ENCODE data around the gene DLGAP1.

DLGAP1 gene

GRCh38 chr18:4144201-4144600, 310.9 kb downstream of the DLGAP1 start:
- Mint-ChIP-seq H3K27ac (no peak overlapping the region), H3K4me3 (no peak overlapping the region), H3K27me3 (ENCODE audit: low read depth, poor library complexity) (no peaks in the 10 kb centered on the region), H3K4me1 (no peaks in the 10 kb centered on the region), H3K36me3 (ENCODE audit: low read depth) (peaks cover 5% of the 10 kb centered on the region), H3K9me3 (peaks cover 6% of the 10 kb centered on the region)
- no peak for TF ChIP-seq CTCF (IDR thresholded peaks at IDR 0.05)
- DNase-seq = no peak

GRCh38 chr18:4143585-4143984, 311.5 kb downstream of the DLGAP1 start:
- Mint-ChIP-seq H3K36me3 (ENCODE audit: low read depth) (peaks cover 5% of the 10 kb centered on the region), H3K4me3 (no peak overlapping the region), H3K27ac (no peak overlapping the region), H3K27me3 (ENCODE audit: low read depth, poor library complexity) (no peaks in the 10 kb centered on the region), H3K9me3 (peaks cover 6% of the 10 kb centered on the region), H3K4me1 (no peaks in the 10 kb centered on the region)
- no peak for TF ChIP-seq CTCF (IDR thresholded peaks at IDR 0.05)
- no peak for DNase-seq

GRCh38 chr18:4142876-4143275, 312.2 kb downstream of the DLGAP1 start:
- peaks cover 6% of the 10 kb centered on the region for H3K9me3 Mint-ChIP-seq
- H3K4me1 Mint-ChIP-seq = no peaks in the 10 kb centered on the region
- H3K4me3 Mint-ChIP-seq = no peak overlapping the region
- no peaks in the 10 kb centered on the region for H3K27me3 Mint-ChIP-seq (ENCODE audit: low read depth, poor library complexity)
- no peak for TF ChIP-seq CTCF (IDR thresholded peaks at IDR 0.05)
- no peak overlapping the region for H3K27ac Mint-ChIP-seq
- H3K36me3 Mint-ChIP-seq (ENCODE audit: low read depth) = peaks cover 5% of the 10 kb centered on the region
- DNase-seq = no peak

GRCh38 chr18:4134700-4135099, 320.4 kb downstream of the DLGAP1 start:
- no peak overlapping the region for H3K4me3 Mint-ChIP-seq
- H3K9me3 Mint-ChIP-seq = peaks cover 5% of the 10 kb centered on the region
- H3K36me3 Mint-ChIP-seq (ENCODE audit: low read depth) = no peaks in the 10 kb centered on the region
- H3K4me1 Mint-ChIP-seq = no peaks in the 10 kb centered on the region
- no peak overlapping the region for H3K27ac Mint-ChIP-seq
- H3K27me3 Mint-ChIP-seq (ENCODE audit: low read depth, poor library complexity) = no peaks in the 10 kb centered on the region
- DNase-seq = no peak
- no peak for TF ChIP-seq CTCF (IDR thresholded peaks at IDR 0.05)

GRCh38 chr18:4130734-4131719, 324.1 kb downstream of the DLGAP1 start:
- no peaks in the 10 kb centered on the region for H3K9me3 Mint-ChIP-seq
- peaks cover 10% of the 10 kb centered on the region for H3K4me1 Mint-ChIP-seq
- H3K36me3 Mint-ChIP-seq (ENCODE audit: low read depth) = no peaks in the 10 kb centered on the region
- TF ChIP-seq CTCF (IDR thresholded peaks at IDR 0.05) = no peak
- H3K27me3 Mint-ChIP-seq (ENCODE audit: low read depth, poor library complexity) = peaks cover 2% of the 10 kb centered on the region
- no peak for DNase-seq
- H3K4me3 Mint-ChIP-seq = no peak overlapping the region
- no peak overlapping the region for H3K27ac Mint-ChIP-seq

DNA sequence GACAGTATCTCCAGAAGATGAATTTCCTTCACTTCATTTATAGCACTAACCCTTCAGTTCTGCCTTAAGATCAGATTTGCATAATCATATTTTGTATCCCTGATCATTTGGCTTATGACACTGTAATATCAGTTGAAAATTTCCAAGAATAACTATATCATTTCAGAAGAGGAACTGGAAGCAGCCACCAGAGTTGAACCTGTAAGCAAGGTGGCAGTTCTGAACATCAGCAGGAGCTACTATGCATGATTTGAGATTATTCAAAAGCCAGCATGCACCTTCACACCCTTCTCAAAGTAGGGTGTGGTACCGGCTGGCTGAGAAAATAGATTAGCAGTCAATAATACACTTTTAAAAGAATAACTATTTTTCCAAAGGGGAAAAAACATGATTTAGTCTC, 328.2 kb downstream of the DLGAP1 start:
- Mint-ChIP-seq H3K27ac (no peak overlapping the region), H3K27me3 (ENCODE audit: low read depth, poor library complexity) (peaks cover 6% of the 10 kb centered on the region), H3K4me1 (peaks cover 50% of the 10 kb centered on the region), H3K4me3 (no peak overlapping the region), H3K36me3 (ENCODE audit: low read depth) (no peaks in the 10 kb centered on the region), H3K9me3 (no peaks in the 10 kb centered on the region)
- no peak for DNase-seq
- TF ChIP-seq CTCF (IDR thresholded peaks at IDR 0.05) = no peak

Measured in nephron progenitor cell (in vitro differentiated cells).